GM18858 (cell line): Measurements from ENCODE around the gene MCUB.
"Not testable (repeated sequence)": the region's sequence is repeated elsewhere in the genome, so short reads cannot be mapped to it uniquely, and the experiment has no call there.

Experiments used
- ATAC-seq: cut with Tn5 transposase; IDR thresholded peaks from one replicate; pipeline ENCODE4 v1.9.1; 2021; ENCODE audit not compliant: unreplicated experiment

MCUB gene

GRCh38 chr4:109559983-109560686 lies at the start of gene MCUB:
TSS of gene MCUB (plus strand) at chr4:109560246. CDS start at chr4:109560338, 92 bp downstream.
- peak; percentile 85 for ATAC-seq

GRCh38 chr4:109510687-109511086 lies 49.4 kb upstream of the MCUB start:
- ATAC-seq = no peak

- ATAC-seq = no peak
Observed at GRCh38 chr4:109511414-109511813, 48.6 kb upstream of the MCUB start.

GRCh38 chr4:109513368-109513767 lies 46.7 kb upstream of the MCUB start:
- not testable (repeated sequence) for ATAC-seq

- ATAC-seq = no peak
Observed at GRCh38 chr4:109532182-109532581, 27.9 kb upstream of the MCUB start.

GRCh38 chr4:109545401-109545800 lies 14.6 kb upstream of the MCUB start:
- no peak for ATAC-seq

GRCh38 chr4:109547394-109547793 lies 12.7 kb upstream of the MCUB start:
- ATAC-seq = no peak

GRCh38 chr4:109548655-109549054 lies 11.4 kb upstream of the MCUB start:
- no peak for ATAC-seq

- ATAC-seq = no peak
Observed at GRCh38 chr4:109552237-109552636, 7.8 kb upstream of the MCUB start.

- ATAC-seq = no peak
Observed at GRCh38 chr4:109553130-109553529, 6.9 kb upstream of the MCUB start.

- ATAC-seq = no peak
Observed at GRCh38 chr4:109554971-109555370, 5.1 kb upstream of the MCUB start.

GRCh38 chr4:109557433-109557832 lies 2.6 kb upstream of the MCUB start:
- no peak for ATAC-seq

- ATAC-seq = not testable (repeated sequence)
Observed at GRCh38 chr4:109558095-109558494, 2.0 kb upstream of the MCUB start.

GRCh38 chr4:109559625-109559982 lies 442 bp upstream of the MCUB start:
- ATAC-seq = peak; percentile 7

GRCh38 chr4:109560687-109561461 lies 828 bp downstream of the MCUB start:
- ATAC-seq = peak; percentile 64

GRCh38 chr4:109562457-109563239 lies 2.6 kb downstream of the MCUB start:
- no peak for ATAC-seq

GRCh38 chr4:109571494-109571893 lies 11.4 kb downstream of the MCUB start:
- no peak for ATAC-seq

- no peak for ATAC-seq
Observed at GRCh38 chr4:109572154-109572553, 12.1 kb downstream of the MCUB start.

- ATAC-seq = no peak
Observed at GRCh38 chr4:109574443-109574850, 14.4 kb downstream of the MCUB start.

GRCh38 chr4:109574931-109575804 lies 15.1 kb downstream of the MCUB start:
- ATAC-seq = no peak

- no peak for ATAC-seq
Observed at GRCh38 chr4:109576462-109576861, 16.4 kb downstream of the MCUB start.
